Hypothalamus (tissue), 51 donors: ENCODE results near the gene SRRM2.

ENCODE experiments used
- DNase-seq, 51 donors: peaks; one replicate each; lab custom pipeline; 2025; lab: John Stamatoyannopoulos, UW

Gene SRRM2

GRCh38 chr16:2775131-2775716, 22.8 kb downstream of the SRRM2 start:
- DNase-seq: no peak

DNA sequence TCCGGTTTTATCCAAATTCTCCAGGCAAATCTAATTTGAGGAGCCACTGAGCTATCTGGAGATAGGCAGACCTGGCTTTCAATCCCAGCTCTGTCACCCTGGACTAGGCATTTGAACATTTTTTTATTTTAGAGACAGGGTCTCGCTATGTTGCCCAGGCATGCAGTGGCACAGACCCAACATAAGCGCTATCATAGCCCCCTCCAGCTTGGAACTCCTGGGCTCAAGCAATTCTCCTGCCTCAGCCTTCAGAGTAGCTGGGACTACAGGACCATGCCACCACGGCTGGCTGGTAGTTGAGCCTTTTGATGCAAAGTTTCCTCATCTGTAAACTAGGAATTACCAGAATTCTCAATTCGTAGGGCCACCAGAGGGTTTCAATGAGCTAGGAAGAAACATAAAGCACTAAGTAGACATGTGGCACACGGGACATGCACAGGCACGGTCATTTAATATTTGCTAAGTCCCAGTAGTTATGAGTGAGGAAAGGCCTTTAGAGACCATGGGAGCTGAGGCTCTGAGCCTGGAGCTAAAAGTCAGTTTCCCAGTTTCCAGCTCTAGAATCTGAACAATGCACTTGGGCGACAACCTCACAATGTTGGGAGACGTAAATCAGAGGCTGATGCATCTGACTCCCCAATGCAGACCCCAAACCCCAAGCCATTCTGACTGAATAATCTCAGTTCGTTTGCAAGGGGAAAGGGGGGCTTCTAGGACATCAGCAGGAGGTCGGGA, 23.5 kb downstream of the SRRM2 start:
- no peak for DNase-seq

- DNase-seq: peak in 12 of 51 donors; percentile 32 to 74 (median 60)
Observed at GRCh38 chr16:2776500-2777139, 24.2 kb downstream of the SRRM2 start.

DNA sequence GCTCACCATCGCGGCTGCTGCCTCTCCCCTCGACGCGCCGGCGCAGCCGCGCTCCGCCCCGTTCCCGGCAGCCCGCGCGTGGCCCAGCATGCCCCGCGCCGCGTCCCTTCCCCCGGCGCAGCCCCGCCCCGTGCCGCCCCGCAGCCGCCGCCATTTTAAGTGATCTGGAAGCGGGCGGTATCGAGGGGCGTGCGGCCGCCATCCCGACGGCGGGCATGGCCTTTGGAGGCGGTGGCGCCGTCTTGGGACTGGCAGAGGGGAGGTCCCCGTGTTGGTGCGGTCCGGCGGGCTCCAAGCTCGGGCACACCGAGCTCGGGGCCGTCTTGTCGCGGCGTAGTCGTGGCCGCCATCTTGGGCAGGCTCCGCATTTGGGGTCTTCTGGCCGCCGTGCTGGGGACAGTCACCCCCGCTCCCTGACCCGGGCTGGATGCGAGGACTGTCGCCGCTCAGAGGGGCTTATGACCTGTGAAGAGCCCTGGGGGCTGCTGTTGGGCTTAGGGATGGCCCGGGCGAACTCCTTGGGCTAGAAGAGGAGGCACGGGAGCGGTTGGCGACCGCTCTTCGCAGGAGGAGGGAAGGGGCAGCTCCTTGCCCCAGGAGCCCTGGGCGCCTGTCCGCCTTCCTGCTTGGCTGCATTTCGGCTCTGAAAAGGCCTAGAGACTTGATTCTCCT, 24.9 kb downstream of the SRRM2 start, which contains the start of gene ELOB:
Gene ELOB, minus strand, starts transcription at position 50 of the 672 bp plus-strand sequence. Its CDS starts 41 bp downstream, at position 9.
- DNase-seq: peak; percentile 29 to 97 (median 79)

- peak in 21 of 51 donors; percentile 4 to 78 (median 52) for DNase-seq
Observed at GRCh38 chr16:2777903-2778629, 25.6 kb downstream of the SRRM2 start.

GRCh38 chr16:2778630-2778958, 26.2 kb downstream of the SRRM2 start:
- DNase-seq: no peak

GRCh38 chr16:2779151-2779920, 26.9 kb downstream of the SRRM2 start:
- no peak for DNase-seq

DNA sequence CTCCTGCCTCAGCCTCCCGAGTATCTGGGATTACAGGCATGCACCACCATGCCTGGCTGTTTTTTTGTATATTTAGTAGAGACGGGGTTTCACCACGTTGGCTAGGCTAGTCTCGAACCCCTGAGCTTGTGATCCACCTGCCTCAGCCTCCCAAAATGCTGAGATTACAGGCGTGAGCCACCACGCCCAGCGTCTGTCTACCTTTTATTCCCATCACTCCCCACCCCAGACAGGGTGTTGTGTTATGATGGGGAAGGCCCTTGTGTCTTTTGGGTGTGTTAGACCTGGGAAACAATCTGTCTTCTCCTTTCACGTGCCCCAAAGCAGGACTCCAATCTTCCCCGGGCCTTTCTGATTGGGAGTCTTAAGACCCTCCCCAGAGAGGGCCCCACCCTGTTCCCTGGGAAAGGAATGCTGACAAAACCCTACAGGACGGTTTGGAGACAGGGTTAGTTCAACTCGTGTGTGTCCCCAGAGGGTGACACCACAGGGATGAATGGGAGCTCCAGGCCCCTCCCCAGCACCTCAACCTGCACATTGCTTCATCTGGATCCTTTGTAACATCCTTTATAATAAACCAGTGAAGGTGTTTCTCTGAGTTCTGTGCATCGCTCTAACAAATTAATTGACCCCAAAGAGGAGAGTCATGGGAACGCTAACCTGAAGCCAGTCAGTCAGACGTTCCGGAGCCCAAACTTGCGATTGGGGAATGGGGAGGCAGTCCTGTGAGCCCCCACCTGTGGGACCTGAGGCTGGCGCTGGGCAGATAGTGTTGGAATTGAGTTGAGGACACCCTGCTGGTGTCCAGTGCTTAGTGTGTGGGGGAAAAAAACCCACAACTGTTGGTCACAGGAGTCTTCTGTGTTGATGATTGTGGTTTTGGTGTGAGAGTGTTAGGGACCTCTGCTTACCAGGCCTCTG, 27.8 kb downstream of the SRRM2 start:
- DNase-seq: no peak

DNA sequence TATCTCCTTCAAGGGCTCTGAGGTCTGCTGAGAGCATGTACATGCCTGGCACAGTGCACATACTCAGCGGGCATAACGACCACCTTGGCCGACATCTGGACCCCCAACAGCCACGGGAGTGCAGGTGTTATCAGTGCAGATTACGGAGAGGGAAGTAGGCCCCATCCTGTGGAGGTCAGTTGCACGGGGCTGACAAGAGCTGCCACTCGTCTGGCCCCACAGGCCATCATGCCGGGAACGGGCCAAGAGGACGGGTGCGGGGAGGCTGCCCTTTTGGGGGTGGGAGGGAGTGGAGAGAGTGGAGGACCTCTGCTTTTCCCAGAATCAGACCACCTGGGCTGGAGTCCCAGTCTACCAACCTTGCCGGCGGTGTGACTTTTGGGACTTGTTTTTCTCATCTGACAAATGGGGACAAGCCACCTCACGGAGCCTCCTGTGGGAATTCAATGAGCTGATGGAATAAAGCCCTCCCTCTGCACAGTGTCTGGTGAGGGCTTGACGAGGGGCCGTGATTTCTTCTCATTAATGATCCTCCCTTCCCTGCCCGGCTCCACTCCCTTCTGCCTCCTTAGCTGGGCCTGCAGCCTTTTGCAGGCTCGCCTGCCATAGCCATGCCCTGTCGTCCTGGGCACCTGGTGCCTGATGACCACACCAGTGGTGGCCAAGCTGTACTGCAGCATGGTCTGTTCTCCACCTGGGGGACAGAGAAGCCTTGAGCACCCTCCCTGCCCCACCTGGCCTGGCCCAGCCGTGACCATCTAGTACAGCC, 30.3 kb downstream of the SRRM2 start:
- no peak for DNase-seq

DNA sequence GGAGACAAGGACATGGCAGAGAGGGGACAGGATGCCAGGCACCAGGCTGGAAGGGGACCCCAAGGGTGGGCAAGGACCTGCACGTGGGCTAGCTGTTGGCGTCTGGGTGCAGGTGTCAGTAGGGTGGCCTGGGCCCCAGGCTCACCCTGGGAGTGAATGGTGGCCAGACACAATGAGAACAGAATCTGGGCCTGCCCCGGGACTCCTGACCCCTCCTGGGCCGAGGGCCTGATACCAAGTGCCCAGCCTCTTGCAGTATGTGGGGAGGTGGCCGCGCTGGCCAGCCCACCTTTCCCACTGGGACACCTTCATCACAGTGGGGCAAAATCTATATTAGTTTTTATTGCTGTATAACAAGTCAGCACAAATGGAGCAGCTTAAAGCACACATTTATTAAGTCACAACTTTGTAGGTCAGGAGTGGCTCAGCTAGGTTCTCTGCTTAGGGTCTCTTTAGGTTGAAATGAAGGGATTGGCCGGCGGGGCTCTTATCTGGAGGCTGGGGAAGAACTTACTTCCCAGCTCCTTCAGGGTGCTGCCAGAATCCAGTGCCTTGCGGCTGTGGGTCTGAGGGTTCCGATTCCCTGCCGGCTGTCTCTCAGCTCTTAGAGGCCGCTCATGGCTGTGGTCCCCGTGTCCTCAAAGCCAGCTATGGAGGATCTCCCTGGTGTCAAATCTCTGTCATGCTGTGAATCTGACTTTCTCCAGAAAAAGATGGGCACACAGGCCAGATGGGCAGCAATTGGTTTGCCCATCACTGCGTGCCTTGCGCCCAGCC, 31.3 kb downstream of the SRRM2 start:
- no peak for DNase-seq

- DNase-seq: no peak
Observed at GRCh38 chr16:2784358-2785100, 32.1 kb downstream of the SRRM2 start.

DNA sequence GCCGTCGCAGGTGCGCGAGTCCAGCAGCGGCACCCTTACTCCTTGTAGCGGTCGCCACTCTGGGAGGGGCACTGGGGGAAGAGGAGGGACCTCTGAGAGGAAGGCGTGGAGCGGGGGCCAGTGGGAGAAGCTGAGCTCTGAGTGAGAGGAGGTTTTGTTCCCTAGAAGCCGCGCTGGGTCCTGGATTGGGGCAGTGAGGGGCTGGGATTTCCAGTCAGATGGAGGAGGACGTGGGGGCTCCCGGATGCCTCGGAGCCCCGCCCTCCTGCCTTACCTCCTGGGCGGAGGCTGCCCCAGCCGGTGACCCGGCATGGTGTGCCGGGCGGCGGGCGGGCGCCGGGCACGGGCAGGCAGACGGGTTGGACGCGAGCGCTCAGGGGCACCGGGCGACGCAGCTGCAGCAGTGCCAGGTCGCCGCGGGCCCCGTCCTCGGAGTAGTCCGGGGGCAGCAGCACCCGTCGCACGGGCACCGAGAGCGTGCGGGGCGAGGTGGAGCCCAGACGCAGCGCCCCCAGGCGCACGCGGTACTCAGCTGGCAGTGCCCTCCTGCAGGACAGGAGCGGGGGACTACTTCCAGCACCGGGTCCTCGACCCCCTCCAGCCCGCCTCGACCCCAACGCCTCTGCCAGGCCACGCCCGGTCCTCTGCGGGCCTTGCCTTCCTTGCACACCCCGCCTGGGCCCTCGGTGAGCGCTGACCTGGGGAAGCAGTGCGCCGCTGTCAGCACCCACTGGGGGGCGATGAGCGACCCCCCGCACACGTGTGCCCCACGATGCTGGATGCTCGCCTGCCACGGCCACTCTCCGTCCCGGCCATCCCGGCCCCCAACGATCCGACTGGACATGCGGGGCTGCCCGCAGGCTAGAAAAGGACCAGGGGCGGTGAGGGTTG, 32.9 kb downstream of the SRRM2 start:
- no peak for DNase-seq

DNA sequence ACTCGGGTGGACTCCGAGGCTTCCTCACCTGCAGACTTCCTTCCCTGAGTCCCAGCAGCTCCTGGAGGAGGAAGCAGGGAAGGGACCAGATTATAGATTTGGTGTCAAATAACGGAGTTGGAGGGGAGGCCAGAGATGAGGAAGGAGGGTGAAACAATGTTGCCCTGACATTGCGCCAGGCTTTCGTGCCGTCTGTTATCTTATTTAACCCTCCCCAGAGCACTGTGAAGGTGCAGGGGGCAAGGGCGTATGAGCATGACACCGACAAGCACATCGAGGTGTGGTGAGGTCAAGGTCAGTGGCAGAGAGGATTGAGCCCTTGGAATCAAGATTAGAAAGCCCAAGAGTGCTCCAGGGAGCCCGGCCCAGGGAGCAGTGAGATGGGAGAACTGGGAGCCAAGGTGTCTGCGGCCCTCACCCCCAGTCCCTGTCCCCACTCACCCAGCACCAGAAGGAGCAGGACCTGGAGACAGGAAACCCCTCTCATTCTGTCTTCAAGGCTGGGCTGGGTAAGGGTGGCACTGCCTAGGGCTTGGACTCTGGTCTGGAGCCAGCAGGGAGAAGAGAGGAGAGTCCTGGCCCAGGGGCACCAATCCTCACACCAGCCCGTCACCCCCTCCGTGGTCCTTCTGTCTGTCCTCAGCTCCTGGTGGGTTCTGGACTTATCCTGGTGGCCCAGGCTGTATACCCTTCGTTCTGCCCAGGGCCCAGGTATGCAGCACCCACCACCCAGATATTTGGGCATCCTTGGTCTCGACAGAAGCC, 33.8 kb downstream of the SRRM2 start:
- no peak for DNase-seq

DNA sequence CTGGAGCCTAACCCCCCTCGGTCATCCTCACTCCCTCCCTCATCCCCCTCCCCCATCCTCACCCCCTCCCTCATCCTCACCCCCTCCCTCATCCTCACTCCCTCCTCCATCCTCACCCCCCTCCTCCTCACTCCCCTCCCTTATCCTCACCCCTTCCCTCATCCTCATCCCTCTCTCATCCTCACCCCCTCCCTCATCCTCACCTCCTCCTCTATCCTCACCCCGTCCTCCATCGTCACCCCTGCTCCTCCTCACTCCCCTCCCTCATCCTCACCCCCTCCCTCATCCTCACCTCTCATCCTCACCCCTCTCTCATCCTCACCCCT, 34.4 kb downstream of the SRRM2 start:
- no peak for DNase-seq

- DNase-seq: no peak
Observed at GRCh38 chr16:2787406-2787805, 35.0 kb downstream of the SRRM2 start, which contains the start of gene PRSS33. PRSS33 (minus strand) TSS chr16:2787560; CDS start chr16:2786547, 1,013 bp downstream.
